ENCODE measurements around the gene HOXA13. TPM values are rescaled to one million over a fixed set of nuclear protein-coding genes. Genes with fewer than 3 reads are reported as not detected.
A peak's percentile ranks its signal among the peaks of the same experiment; 100 is the strongest.

HOXA13 gene
- total RNA-seq, 2 donors from 2014 or later = not detected

- H3K27ac ChIP-seq = no peak overlapping the region
- TF ChIP-seq CTCF (IDR thresholded peaks at IDR 0.05) = no peak
- DNase-seq (ENCODE audit: low spot score) = no peak
- no peaks in the 10 kb centered on the region for H3K9me3 ChIP-seq
- H3K4me1 ChIP-seq = peaks cover 0 to 49% of the 10 kb centered on the region in 2 donors
- H3K27me3 ChIP-seq = peaks cover 47 to 82% of the 10 kb centered on the region in 2 donors
- no peak overlapping the region for H3K4me3 ChIP-seq
- no peaks in the 10 kb centered on the region for H3K36me3 ChIP-seq
Measured at GRCh38 chr7:27158436-27159265, 41.2 kb downstream of the HOXA13 start.

GRCh38 chr7:27157702-27158431, 42.0 kb downstream of the HOXA13 start:
- Histone ChIP-seq H3K4me1 (peaks cover 0 to 49% of the 10 kb centered on the region in 2 donors), H3K27me3 (peaks cover 52 to 85% of the 10 kb centered on the region in 2 donors), H3K9me3 (no peaks in the 10 kb centered on the region), H3K4me3 (no peak overlapping the region), H3K27ac (no peak overlapping the region), H3K36me3 (no peaks in the 10 kb centered on the region)
- no peak for DNase-seq (ENCODE audit: low spot score)
- no peak for TF ChIP-seq CTCF (IDR thresholded peaks at IDR 0.05)

GRCh38 chr7:27156916-27157701, 42.8 kb downstream of the HOXA13 start:
- Histone ChIP-seq H3K9me3 (no peaks in the 10 kb centered on the region), H3K4me3 (peak overlapping the region in 1 of 2 donors; percentile 13), H3K27ac (no peak overlapping the region), H3K27me3 (peaks cover 59 to 88% of the 10 kb centered on the region in 2 donors), H3K36me3 (no peaks in the 10 kb centered on the region), H3K4me1 (peaks cover 0 to 57% of the 10 kb centered on the region in 2 donors)
- no peak for TF ChIP-seq CTCF (IDR thresholded peaks at IDR 0.05)
- DNase-seq (ENCODE audit: low spot score) = no peak

- Histone ChIP-seq H3K27ac (no peak within 1 kb of the TSS), H3K4me3 (peak within 1 kb of the TSS in 1 of 2 donors; percentile 13), H3K36me3 (no peaks in the 10 kb centered on the region), H3K4me1 (peaks cover 0 to 58% of the 10 kb centered on the region in 2 donors), H3K9me3 (no peaks in the 10 kb centered on the region), H3K27me3 (peaks cover 64 to 88% of the 10 kb centered on the region in 2 donors)
- no peak for DNase-seq (ENCODE audit: low spot score)
- no peak for TF ChIP-seq CTCF (IDR thresholded peaks at IDR 0.05)
Measured at GRCh38 chr7:27156508-27156898, 43.4 kb downstream of the HOXA13 start, which contains the start of gene HOXA7. TSS of gene HOXA7 (minus strand) at chr7:27156675. CDS start at chr7:27156545, 130 bp downstream.

- Histone ChIP-seq H3K27ac (no peak overlapping the region), H3K27me3 (peaks cover 69 to 89% of the 10 kb centered on the region in 2 donors), H3K9me3 (no peaks in the 10 kb centered on the region), H3K4me3 (peak overlapping the region in 1 of 2 donors; percentile 13), H3K4me1 (peaks cover 0 to 58% of the 10 kb centered on the region in 2 donors), H3K36me3 (no peaks in the 10 kb centered on the region)
- TF ChIP-seq CTCF (IDR thresholded peaks at IDR 0.05) = no peak
- DNase-seq (ENCODE audit: low spot score) = no peak
Measured at GRCh38 chr7:27155816-27156507, 43.9 kb downstream of the HOXA13 start.

All from right atrium auricular region (tissue), 2 donors.